H1 (cell line): ENCODE measurements around the gene MYOZ2. TPM values are rescaled to one million over a fixed set of nuclear protein-coding genes. Genes with fewer than 3 reads are reported as not detected.

Experiments
- PHF8 ChIP-seq: fragments of 200-600 bp; sonication (generic); conservative IDR thresholded peaks from 2 replicates; pipeline ENCODE4 v1.7.1; 2012; ENCODE audit warnings: low read depth, mild to moderate bottlenecking, inconsistent platforms, low read length, moderate library complexity
- SIN3A ChIP-seq, 2 experiments: IDR thresholded peaks in 1 of 2; conservative IDR thresholded peaks in 1 of 2; 2 replicates each; pipeline ENCODE4 v1.6.1; 2011 to 2012; ENCODE audit warnings: low read length in 2 of 2, improper control_type of control experiment in 1 of 2, low read depth in 1 of 2, mild to moderate bottlenecking in 1 of 2
- SRF ChIP-seq: IDR thresholded peaks from 2 replicates; pipeline ENCODE4 v1.6.1; 2011; ENCODE audit warnings: mild to moderate bottlenecking, low read depth, low read length, moderate library complexity
- TCF12 ChIP-seq: IDR thresholded peaks from 2 replicates; pipeline ENCODE4 v1.6.1; 2011; ENCODE audit warnings: low read depth, mild to moderate bottlenecking, low read length
- polyA plus RNA-seq, 7 experiments: library from polyadenylated mRNA; depleted of rRNA in 3 of 7; stranded (reverse) in 5 of 7; unstranded in 2 of 7; fragments of >200 nt in 5 of 7; fragments of 200-250 nt in 2 of 7; gene quantifications; 1 replicate in 5 of 7; 2 replicates in 1 of 7; 4 replicates in 1 of 7; pipeline versions ENCODE4 v1.2.1 to v1.2.3, GENCODE V29; 2011 to 2013; ENCODE audit warnings: missing spikeins in 2 of 7, mixed read lengths in 2 of 7
- total RNA-seq: library from RNA; stranded (reverse); fragmentation: NEBNext Ultra II Directional; extraction: Animal tissue kit (Norgen Biotek cat#: 25700); gene quantifications from 2 replicates; pipeline ENCODE4 v1.2.1, GENCODE V29; 2021
- TF ChIP-seq, protein P1 (sequence below): fragments of 300-600 bp; sonication (generic); IDR thresholded peaks from 2 replicates; pipeline ENCODE4 v1.7.1; 2012; ENCODE audit warnings: low read length, moderate library complexity, mild to moderate bottlenecking, inconsistent platforms; ENCODE audit not compliant: insufficient replicate concordance
- TF ChIP-seq, protein P2 (sequence below): IDR thresholded peaks from 2 replicates; pipeline ENCODE4 v1.6.1; 2011; ENCODE audit warnings: low read depth, mild to moderate bottlenecking, low read length; ENCODE audit not compliant: insufficient read depth

The MYOZ2 gene
- total and polyA plus RNA-seq, 2 of the 8 experiments (the other 6 are each of a cell fraction or from before 2014, with no cell fraction given): not detected

DNA sequence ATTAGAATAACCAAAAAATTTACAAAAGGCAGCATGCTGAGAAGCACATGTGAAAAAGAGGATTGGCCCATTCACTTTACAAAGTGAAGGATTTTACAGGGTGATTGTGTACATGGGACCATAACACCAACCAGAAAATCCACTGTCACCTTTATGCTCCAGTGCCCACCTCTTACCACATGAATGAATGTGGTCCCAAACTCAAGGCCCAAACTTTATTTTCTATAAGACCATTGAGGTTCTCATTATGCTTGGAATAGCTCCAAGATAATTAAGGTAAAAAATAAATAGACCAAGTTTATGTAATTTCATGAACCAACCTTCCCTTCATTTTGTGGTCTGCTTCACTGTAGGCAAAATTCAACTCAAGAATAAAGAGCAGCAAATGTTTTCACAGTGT lies 24.3 kb upstream of the MYOZ2 start (continued):
- TF ChIP-seq, protein P1, sequence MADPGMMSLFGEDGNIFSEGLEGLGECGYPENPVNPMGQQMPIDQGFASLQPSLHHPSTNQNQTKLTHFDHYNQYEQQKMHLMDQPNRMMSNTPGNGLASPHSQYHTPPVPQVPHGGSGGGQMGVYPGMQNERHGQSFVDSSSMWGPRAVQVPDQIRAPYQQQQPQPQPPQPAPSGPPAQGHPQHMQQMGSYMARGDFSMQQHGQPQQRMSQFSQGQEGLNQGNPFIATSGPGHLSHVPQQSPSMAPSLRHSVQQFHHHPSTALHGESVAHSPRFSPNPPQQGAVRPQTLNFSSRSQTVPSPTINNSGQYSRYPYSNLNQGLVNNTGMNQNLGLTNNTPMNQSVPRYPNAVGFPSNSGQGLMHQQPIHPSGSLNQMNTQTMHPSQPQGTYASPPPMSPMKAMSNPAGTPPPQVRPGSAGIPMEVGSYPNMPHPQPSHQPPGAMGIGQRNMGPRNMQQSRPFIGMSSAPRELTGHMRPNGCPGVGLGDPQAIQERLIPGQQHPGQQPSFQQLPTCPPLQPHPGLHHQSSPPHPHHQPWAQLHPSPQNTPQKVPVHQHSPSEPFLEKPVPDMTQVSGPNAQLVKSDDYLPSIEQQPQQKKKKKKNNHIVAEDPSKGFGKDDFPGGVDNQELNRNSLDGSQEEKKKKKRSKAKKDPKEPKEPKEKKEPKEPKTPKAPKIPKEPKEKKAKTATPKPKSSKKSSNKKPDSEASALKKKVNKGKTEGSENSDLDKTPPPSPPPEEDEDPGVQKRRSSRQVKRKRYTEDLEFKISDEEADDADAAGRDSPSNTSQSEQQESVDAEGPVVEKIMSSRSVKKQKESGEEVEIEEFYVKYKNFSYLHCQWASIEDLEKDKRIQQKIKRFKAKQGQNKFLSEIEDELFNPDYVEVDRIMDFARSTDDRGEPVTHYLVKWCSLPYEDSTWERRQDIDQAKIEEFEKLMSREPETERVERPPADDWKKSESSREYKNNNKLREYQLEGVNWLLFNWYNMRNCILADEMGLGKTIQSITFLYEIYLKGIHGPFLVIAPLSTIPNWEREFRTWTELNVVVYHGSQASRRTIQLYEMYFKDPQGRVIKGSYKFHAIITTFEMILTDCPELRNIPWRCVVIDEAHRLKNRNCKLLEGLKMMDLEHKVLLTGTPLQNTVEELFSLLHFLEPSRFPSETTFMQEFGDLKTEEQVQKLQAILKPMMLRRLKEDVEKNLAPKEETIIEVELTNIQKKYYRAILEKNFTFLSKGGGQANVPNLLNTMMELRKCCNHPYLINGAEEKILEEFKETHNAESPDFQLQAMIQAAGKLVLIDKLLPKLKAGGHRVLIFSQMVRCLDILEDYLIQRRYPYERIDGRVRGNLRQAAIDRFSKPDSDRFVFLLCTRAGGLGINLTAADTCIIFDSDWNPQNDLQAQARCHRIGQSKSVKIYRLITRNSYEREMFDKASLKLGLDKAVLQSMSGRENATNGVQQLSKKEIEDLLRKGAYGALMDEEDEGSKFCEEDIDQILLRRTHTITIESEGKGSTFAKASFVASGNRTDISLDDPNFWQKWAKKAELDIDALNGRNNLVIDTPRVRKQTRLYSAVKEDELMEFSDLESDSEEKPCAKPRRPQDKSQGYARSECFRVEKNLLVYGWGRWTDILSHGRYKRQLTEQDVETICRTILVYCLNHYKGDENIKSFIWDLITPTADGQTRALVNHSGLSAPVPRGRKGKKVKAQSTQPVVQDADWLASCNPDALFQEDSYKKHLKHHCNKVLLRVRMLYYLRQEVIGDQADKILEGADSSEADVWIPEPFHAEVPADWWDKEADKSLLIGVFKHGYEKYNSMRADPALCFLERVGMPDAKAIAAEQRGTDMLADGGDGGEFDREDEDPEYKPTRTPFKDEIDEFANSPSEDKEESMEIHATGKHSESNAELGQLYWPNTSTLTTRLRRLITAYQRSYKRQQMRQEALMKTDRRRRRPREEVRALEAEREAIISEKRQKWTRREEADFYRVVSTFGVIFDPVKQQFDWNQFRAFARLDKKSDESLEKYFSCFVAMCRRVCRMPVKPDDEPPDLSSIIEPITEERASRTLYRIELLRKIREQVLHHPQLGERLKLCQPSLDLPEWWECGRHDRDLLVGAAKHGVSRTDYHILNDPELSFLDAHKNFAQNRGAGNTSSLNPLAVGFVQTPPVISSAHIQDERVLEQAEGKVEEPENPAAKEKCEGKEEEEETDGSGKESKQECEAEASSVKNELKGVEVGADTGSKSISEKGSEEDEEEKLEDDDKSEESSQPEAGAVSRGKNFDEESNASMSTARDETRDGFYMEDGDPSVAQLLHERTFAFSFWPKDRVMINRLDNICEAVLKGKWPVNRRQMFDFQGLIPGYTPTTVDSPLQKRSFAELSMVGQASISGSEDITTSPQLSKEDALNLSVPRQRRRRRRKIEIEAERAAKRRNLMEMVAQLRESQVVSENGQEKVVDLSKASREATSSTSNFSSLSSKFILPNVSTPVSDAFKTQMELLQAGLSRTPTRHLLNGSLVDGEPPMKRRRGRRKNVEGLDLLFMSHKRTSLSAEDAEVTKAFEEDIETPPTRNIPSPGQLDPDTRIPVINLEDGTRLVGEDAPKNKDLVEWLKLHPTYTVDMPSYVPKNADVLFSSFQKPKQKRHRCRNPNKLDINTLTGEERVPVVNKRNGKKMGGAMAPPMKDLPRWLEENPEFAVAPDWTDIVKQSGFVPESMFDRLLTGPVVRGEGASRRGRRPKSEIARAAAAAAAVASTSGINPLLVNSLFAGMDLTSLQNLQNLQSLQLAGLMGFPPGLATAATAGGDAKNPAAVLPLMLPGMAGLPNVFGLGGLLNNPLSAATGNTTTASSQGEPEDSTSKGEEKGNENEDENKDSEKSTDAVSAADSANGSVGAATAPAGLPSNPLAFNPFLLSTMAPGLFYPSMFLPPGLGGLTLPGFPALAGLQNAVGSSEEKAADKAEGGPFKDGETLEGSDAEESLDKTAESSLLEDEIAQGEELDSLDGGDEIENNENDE: no peak
- TF ChIP-seq SIN3A (conservative IDR thresholded peaks at IDR 0.05 in 1 of 2, IDR thresholded peaks at IDR 0.05 in 1 of 2; ENCODE audit: low read depth in 1 of 2, low read length in 2 of 2) (no peak), PHF8 (no peak), SRF (no peak), TCF12 (no peak)
- TF ChIP-seq, protein P2, sequence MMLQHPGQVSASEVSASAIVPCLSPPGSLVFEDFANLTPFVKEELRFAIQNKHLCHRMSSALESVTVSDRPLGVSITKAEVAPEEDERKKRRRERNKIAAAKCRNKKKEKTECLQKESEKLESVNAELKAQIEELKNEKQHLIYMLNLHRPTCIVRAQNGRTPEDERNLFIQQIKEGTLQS: no peak
